HL-60/S4 treated with phorbol 12-myristate 13-acetate at 8.2 ng/mL for 4 days and 3 days (cell line): Measurements from ENCODE around the gene TDRD9.

ENCODE experiments used
- in situ Hi-C: fragments of 300-500 bp; cut with MboI; formaldehyde crosslinking; loops from 2 replicates; pipeline ENCODE4 v1.15.0; 2022; ENCODE audit warnings: low sequenced_read_pairs

TDRD9 gene

GRCh38 chr14:104019806-104020205, 91.5 kb downstream of the TDRD9 start:
- in situ Hi-C loops = no loop called here

DNA sequence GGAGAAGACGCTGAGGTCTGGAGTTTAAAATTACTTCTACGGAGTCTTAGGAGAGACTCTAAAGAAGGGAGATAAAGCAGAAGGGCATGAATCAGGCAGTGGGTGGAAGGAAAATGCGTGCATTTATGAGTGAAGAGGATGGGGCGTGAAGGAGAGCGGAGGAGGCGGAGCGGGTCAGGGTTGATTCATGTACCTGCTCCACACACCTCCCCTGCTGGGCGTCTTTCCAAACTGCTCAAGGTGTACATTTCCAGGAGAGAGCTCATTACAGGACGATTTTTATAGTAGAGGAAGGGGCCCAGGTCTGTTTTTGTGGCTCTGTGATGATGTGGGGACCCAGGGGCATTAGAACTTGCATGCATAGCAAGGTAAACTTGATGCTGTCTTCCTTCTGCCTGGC, 92.2 kb downstream of the TDRD9 start:
- in situ Hi-C loops = no loop called here

- in situ Hi-C loops = no loop called here
Measured at GRCh38 chr14:104023325-104024055, 95.2 kb downstream of the TDRD9 start.

DNA sequence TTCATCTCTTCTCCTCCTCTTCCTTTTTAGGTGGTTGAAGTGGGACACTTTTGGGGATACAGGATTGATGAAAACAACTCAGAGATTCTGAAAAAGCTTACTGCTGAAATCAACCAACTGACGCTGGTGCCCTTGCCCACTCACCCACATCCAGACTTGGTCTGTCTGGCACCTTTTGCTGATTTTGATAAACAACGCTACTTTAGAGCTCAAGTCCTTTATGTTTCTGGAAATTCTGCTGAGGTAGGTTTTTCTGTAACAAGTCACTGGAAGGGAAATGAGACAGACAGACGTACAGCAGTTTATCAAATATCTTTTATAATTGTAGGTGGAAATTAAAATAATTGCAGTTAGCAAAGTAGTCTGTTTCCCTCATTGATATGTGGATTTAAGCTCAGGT, 97.3 kb downstream of the TDRD9 start:
- in situ Hi-C loops = no loop called here

DNA sequence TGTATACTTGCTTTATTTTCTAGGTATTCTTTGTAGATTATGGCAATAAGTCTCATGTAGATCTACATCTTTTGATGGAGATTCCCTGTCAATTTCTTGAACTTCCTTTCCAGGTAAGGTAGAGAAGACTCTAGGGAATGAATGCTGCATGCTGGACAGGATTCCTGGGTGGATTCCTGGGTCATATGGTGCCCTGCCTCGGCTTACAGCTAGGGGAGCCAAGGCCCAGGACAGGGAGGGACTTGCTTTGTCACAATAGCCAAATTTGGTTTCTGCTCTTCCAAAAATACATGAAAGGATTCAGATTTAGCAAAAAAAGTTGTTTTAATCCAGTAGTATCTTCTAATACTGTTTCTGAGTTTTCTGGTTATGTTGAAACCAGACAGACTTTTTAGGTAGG, 97.8 kb downstream of the TDRD9 start:
- in situ Hi-C loops = no loop called here

DNA sequence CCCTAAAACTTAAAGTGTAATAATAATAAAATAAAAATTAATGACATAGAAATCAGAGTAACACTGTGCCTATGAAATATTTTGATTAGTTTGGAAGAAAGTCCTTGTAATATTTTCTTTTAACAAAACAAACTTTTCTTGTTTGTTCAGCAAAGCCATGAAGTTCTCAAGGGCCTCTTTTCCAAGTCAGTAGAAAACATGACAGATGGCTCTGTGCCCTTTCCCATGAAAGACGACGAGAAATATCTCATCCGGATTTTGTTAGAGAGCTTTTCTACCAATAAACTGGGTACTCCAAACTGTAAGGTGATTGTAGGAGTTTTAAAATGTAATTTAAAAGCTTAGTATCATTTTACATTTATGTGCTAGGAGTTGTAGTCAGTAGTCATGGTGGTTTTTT, 102.7 kb downstream of the TDRD9 start:
- in situ Hi-C loops = no loop called here

DNA sequence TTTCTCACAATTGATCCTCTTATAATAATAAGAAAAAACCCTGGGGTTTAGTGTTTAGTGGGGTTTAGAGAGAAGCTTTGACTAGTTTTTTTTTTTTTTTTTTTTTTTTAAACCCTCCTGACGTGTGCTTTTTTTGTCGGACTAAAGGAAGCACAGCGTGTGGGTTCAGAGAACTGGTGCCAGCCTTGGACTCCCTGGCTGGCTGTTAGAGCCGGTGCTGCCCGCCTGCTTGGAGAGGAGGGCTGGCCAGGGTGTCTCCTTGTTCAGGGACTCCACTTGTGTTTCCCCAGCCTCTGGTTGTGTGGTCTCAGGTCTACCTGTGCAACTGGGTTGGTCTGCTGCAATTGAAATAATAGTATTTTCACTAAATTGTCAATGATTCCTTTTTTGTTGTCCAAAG, 103.1 kb downstream of the TDRD9 start:
- in situ Hi-C loops = no loop called here

- in situ Hi-C loops = no loop called here
Measured at GRCh38 chr14:104034976-104035699, 106.9 kb downstream of the TDRD9 start.

DNA sequence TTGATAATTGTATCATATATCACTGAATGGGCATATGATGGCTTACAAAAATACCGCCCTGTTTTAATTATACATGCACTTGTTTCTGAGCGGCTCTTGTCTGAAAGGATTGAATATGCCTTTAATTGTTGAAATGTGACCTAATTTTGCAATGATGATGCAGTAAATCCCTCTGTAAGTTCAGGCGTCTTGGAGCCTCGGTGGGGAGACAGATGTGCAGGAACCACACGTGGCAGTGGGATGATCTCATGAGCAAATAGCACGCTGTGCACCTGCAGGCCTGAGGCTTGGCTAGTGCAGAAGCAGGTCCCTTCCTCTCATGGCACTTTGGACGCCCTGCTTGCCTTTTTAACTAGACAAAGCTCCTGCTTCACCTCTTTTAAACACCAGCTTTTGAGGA, 108.0 kb downstream of the TDRD9 start:
- in situ Hi-C loops = no loop called here

- in situ Hi-C loops = no loop called here
Measured at GRCh38 chr14:104037074-104037473, 108.8 kb downstream of the TDRD9 start.

DNA sequence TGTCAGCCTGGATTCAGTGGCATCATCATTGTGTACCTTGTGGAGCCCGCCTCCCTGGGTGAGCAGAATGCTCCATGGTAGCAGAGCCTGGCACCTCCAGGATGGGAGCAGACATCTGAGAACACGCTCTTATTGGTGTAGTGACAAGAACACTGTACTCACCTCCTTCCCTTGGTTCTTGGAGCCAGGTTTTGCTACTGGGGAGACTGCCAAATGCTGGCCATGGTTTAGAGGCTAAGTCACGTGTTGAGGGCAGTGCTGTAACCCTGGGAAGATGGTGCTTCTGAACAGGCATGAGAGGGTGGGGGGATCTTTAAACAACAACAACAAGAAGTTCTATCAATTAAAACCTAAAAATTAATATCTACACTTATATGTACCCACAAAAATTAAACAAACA, 109.6 kb downstream of the TDRD9 start:
- in situ Hi-C loops = no loop called here

DNA sequence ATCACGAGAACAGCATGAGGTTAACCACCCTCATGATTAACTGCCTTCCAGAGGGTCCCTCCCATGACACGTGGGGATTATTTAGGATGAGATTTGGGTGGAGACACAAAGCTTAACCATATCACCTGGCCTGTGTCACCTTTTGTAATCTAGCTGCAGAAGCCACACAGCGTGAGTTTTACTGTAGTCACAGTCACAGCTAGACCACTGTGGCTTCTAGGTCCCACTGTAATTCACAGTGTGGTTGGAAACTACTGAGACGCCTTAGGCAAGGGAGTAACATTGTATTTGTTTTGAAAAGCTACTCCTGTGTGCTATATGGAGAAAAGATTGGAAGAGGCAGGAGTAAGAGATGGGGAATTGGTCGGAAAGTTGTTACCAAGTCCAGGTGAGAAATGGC, 111.0 kb downstream of the TDRD9 start:
- in situ Hi-C loops = no loop called here

DNA sequence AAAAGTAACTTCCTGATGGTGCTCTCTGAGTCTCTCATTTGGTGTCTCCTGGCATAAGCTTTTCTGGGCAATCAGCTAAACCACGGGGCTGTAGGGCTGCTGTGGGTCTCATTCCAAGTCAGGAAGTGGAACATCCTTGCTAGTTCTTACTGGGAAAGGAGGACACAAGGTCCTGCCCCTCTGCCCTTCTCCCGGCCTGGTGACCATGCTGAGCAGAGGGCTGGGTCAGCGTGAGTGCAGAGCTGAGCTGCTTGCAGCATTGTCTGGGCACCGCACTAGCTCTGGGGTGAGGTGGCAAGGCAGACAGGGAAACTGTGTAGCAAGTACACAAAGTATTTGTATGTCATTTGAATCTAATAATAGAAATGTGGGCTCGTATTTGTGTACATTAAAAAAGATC, 112.3 kb downstream of the TDRD9 start:
- in situ Hi-C loops = no loop called here

GRCh38 chr14:104041430-104042104, 113.3 kb downstream of the TDRD9 start:
- in situ Hi-C loops = no loop called here

DNA sequence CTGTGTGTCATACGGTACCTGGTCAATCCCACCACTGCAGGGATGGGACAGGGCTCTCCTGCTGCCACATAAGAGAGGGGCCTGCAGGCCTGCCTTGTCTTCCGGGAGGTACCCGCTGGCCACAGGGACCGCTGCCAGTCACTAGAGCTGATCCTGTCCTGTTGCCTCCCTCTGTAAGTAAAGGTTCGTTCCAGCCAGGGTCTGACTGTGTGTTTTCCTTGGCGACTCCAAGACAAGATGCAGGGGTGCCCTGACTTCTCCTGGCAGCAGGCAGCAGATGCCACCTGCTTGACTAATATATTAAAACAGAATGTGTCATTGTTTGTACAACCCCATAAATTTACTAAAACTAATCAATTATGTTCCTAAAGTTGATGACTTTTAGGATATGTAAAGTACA, 115.8 kb downstream of the TDRD9 start:
- in situ Hi-C loops = no loop called here

DNA sequence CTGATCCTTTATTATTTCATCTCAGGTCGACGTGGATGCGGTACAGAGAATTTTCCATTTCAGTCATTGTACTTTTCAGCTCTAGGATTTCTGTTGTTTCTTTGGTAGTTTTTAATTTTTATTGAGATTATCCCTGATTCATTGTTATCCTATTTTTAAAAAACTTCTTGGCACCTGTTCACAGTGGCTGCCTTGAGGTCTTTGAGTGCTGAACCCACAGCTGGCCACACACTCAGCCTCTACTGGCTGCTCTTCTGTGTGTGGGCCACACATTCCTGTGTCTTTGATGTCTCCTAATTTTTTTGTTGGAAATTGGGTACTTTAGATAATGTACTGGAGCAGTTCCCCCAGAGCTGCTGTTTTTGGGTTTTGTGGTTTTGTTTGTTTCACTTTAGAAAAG, 119.5 kb downstream of the TDRD9 start:
- in situ Hi-C loops = no loop called here

DNA sequence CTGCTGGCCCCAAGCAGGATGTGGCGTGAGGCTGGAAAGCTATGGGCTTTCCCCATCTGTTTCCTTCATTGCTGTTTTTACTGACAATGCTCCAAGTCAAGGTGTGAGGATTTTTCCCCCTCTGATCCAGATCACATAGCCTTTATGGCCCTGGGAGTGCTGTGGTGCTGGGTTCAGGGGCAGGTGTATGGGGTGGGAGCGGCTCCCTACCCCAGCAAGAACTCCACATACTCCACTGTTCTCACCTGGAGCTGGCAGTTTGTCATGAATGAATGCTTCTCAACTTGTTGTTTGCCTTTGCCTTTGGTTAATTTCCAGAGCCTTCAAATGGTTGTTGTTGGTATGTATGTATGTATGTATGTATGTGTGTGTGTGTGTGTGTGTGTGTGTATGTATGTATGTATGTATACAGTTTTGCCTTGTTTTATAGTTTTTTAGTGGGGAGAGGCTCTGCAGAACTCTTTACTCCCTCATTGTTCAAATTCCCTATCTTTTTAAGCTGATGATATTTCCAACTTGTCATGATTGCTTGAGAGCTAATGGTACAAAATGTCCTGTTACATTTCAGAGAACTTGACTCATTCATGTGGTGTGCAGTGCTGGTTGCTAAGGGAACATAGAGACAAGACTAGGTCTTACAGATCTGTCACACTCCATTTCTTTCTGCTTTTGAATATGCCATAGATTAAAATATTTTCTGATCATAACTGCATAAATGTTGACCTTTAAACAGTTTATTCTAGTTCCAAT, 120.7 kb downstream of the TDRD9 start:
- in situ Hi-C loops = no loop called here

GRCh38 chr14:104049576-104050240, 121.5 kb downstream of the TDRD9 start:
- in situ Hi-C loops = no loop called here

DNA sequence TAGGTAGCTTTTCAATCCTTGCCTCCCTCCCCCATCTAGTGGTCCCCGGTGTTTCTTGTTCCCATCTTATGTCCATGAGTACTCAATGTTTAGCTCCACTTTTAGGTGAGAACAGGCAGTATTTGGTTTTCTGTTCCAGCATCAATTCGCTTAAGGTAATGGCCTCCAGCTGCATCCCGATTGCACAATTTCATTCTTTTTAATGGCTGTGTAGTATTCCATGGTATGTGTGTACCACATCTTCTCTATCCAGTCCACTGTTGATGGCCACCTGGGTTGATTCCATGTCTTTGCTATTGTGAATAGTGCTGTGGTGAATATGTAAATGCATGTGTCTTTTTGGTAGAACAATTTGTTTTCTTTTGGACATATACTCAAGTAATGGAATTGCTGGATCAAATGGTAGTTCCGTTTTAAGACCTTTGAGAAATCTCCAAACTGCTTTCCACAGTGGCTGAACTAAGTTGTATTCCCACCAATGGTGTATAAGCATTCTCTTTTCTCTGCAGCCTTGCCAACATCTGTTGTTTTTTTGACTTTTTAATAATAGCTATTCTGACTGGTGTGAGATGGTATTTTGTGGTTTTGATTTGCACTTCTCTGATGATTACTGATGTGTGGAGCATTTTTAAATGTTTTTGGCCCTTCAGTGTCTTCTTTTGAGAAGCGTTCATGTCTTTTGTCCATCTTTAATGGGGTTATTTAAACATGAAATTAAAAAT, 123.0 kb downstream of the TDRD9 start:
- in situ Hi-C loops = no loop called here

DNA sequence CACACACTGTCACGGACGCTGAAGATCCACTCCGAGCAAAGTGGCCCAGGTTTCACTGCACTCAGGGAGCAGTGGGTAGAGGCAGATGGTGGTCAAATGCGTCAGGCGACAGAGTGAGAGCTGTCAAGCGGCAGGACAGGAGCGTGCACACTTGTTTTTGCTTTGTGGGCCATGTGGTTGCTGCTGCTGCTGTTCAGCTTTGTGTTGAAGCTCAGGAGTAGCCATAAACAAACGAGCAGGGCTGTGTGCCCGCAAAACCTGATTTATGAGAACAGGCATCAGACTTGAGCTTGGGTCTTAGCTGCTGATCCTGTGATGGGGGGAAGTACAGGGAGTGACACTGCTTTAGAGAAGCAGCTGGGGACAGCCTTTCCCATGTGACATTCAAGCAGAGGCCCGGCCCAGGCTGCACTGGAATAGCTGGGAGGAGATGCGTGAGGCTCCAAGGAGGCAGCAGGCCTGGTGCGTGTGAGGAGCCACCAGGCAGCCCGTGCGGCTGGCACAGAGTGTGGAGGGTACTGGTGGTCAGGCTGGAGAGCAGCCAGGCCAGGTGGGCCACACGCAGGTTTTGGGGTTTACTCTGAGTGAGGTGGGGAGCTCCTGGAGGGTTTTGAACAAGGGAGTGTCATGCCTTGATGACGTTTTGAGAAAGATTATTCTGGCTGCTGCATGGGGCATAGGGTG, 126.1 kb downstream of the TDRD9 start:
- in situ Hi-C loops = no loop called here
